PFSK-1 (cell line): ENCODE results near the gene HASPIN.

Source experiments
- POLR2AphosphoS5 ChIP-seq: IDR thresholded peaks from 2 replicates; pipeline ENCODE4 v1.6.1; 2012; ENCODE audit warnings: low read depth, mild to moderate bottlenecking, control low read depth, low read length, moderate library complexity
- TAF1 ChIP-seq: IDR thresholded peaks from 2 replicates; pipeline ENCODE4 v1.6.1; 2012; ENCODE audit warnings: low read length, control low read depth, borderline replicate concordance; ENCODE audit not compliant: insufficient read depth

GRCh38 chr17:3744014-3744413 lies 20.3 kb downstream of the HASPIN start:
- no peak for TF ChIP-seq POLR2AphosphoS5
- no peak for TF ChIP-seq TAF1
